ENCODE data around the gene PPP1R9A.

The PPP1R9A gene

GRCh38 chr7:95229301-95229700 lies 321.9 kb downstream of the PPP1R9A start:
- H2AFZ ChIP-seq (ENCODE audit: low read length) = no peak overlapping the region
- H3K4me2 ChIP-seq (ENCODE audit: insufficient read depth, low read length, poor library complexity, severe bottlenecking) = no peak overlapping the region
- no peak overlapping the region for H3K9ac ChIP-seq (ENCODE audit: low read depth, low read length, poor library complexity)
- no peak overlapping the region for H4K91ac ChIP-seq (ENCODE audit: low read depth, low read length, poor library complexity)
- H2BK5ac ChIP-seq (ENCODE audit: low read length) = no peak overlapping the region
- H3K27me3 ChIP-seq (ENCODE audit: control insufficient read depth in 3 of 3, insufficient read depth in 3 of 3, low read depth in 1 of 3, low read length in 3 of 3) = no peaks in the 10 kb centered on the region
- no peak overlapping the region for H3K23ac ChIP-seq (ENCODE audit: low read depth, low read length, poor library complexity)
- H3K36me3 ChIP-seq (replicated peaks in 1 of 2; ENCODE audit: control insufficient read depth in 2 of 2, insufficient read depth in 2 of 2, low read length in 2 of 2) = no peaks in the 10 kb centered on the region
- no peak overlapping the region for H4K8ac ChIP-seq (ENCODE audit: low read depth, low read length)
- H2BK12ac ChIP-seq (ENCODE audit: low read length) = no peak overlapping the region
- H3K79me1 ChIP-seq (ENCODE audit: low read depth, low read length) = no peaks in the 10 kb centered on the region
- no CpG with 5 or more reads among the region's 5 CpGs for WGBS, 2 donors (ENCODE audit: extremely low coverage in 2 of 2, insufficient read length in 2 of 2, insufficient replicate concordance in 1 of 2)
- peaks cover 0 to 5% of the 10 kb centered on the region in 2 donors for H3K4me1 ChIP-seq (ENCODE audit: control insufficient read depth in 2 of 2, insufficient read depth in 1 of 2, low read depth in 1 of 2, low read length in 2 of 2)
- no peak overlapping the region for H2BK15ac ChIP-seq (ENCODE audit: low read length)
- H2AK5ac ChIP-seq (ENCODE audit: low read depth, low read length) = peak overlapping the region; percentile 19
- H2BK120ac ChIP-seq (ENCODE audit: low read depth, low read length) = no peak overlapping the region
- H3K27ac ChIP-seq (replicated peaks; ENCODE audit: low read length) = no peak overlapping the region
- H3K4me3 ChIP-seq (ENCODE audit: low read length in 2 of 2) = no peak overlapping the region
- H3K4ac ChIP-seq (ENCODE audit: low read length) = no peak overlapping the region
- DNase-seq (ENCODE audit: low spot score) = no peak
- no peak overlapping the region for H3K18ac ChIP-seq (ENCODE audit: low read length)
- H3K14ac ChIP-seq (ENCODE audit: low read length) = no peak overlapping the region
- H3K9me3 ChIP-seq (replicated peaks in 1 of 2; ENCODE audit: control insufficient read depth in 2 of 2, insufficient read depth in 1 of 2, low read depth in 1 of 2, low read length in 2 of 2) = peaks cover 0 to 2% of the 10 kb centered on the region in 2 donors

- Histone ChIP-seq H3K4ac (ENCODE audit: low read length) (no peak overlapping the region), H2AK5ac (ENCODE audit: low read depth, low read length) (no peak overlapping the region), H3K23ac (ENCODE audit: low read depth, low read length, poor library complexity) (no peak overlapping the region), H4K91ac (ENCODE audit: low read depth, low read length, poor library complexity) (no peak overlapping the region), H3K79me1 (ENCODE audit: low read depth, low read length) (no peaks in the 10 kb centered on the region), H2BK5ac (ENCODE audit: low read length) (no peak overlapping the region), H3K9ac (ENCODE audit: low read depth, low read length, poor library complexity) (no peak overlapping the region), H3K27ac (replicated peaks; ENCODE audit: low read length) (no peak overlapping the region), H4K8ac (ENCODE audit: low read depth, low read length) (no peak overlapping the region), H3K14ac (ENCODE audit: low read length) (no peak overlapping the region), H3K18ac (ENCODE audit: low read length) (no peak overlapping the region), H2AFZ (ENCODE audit: low read length) (no peak overlapping the region), H3K4me1 (ENCODE audit: control insufficient read depth in 2 of 2, insufficient read depth in 1 of 2, low read depth in 1 of 2, low read length in 2 of 2) (peaks cover 0 to 2% of the 10 kb centered on the region in 2 donors), H3K9me3 (replicated peaks in 1 of 2; ENCODE audit: control insufficient read depth in 2 of 2, insufficient read depth in 1 of 2, low read depth in 1 of 2, low read length in 2 of 2) (no peaks in the 10 kb centered on the region), H3K4me3 (ENCODE audit: low read length in 2 of 2) (no peak overlapping the region), H2BK12ac (ENCODE audit: low read length) (no peak overlapping the region), H3K27me3 (ENCODE audit: control insufficient read depth in 3 of 3, insufficient read depth in 3 of 3, low read depth in 1 of 3, low read length in 3 of 3) (no peaks in the 10 kb centered on the region), H2BK15ac (ENCODE audit: low read length) (no peak overlapping the region), H3K36me3 (replicated peaks in 1 of 2; ENCODE audit: control insufficient read depth in 2 of 2, insufficient read depth in 2 of 2, low read length in 2 of 2) (no peaks in the 10 kb centered on the region), H2BK120ac (ENCODE audit: low read depth, low read length) (no peak overlapping the region), H3K4me2 (ENCODE audit: insufficient read depth, low read length, poor library complexity, severe bottlenecking) (no peak overlapping the region)
- no peak for DNase-seq (ENCODE audit: low spot score)
- no CpG with 5 or more reads among the region's 3 CpGs for WGBS, 2 donors (ENCODE audit: extremely low coverage in 2 of 2, insufficient read length in 2 of 2, insufficient replicate concordance in 1 of 2)
These were observed 331.0 kb downstream of the PPP1R9A start for GRCh38 chr7:95238252-95238943.

- no peak overlapping the region for H4K91ac ChIP-seq (ENCODE audit: low read depth, low read length, poor library complexity)
- H4K8ac ChIP-seq (ENCODE audit: low read depth, low read length) = no peak overlapping the region
- no peak overlapping the region for H3K4me2 ChIP-seq (ENCODE audit: insufficient read depth, low read length, poor library complexity, severe bottlenecking)
- H3K9ac ChIP-seq (ENCODE audit: low read depth, low read length, poor library complexity) = no peak overlapping the region
- H3K27ac ChIP-seq (replicated peaks; ENCODE audit: low read length) = no peak overlapping the region
- H2BK5ac ChIP-seq (ENCODE audit: low read length) = no peak overlapping the region
- H3K27me3 ChIP-seq (ENCODE audit: control insufficient read depth in 3 of 3, insufficient read depth in 3 of 3, low read depth in 1 of 3, low read length in 3 of 3) = no peaks in the 10 kb centered on the region
- H3K4ac ChIP-seq (ENCODE audit: low read length) = no peak overlapping the region
- no CpG with 5 or more reads among the region's 1 CpG for WGBS, 2 donors (ENCODE audit: extremely low coverage in 2 of 2, insufficient read length in 2 of 2, insufficient replicate concordance in 1 of 2)
- no peak for DNase-seq (ENCODE audit: low spot score)
- H3K79me1 ChIP-seq (ENCODE audit: low read depth, low read length) = no peaks in the 10 kb centered on the region
- no peak overlapping the region for H3K18ac ChIP-seq (ENCODE audit: low read length)
- no peak overlapping the region for H3K4me3 ChIP-seq (ENCODE audit: low read length in 2 of 2)
- H2AK5ac ChIP-seq (ENCODE audit: low read depth, low read length) = no peak overlapping the region
- H3K9me3 ChIP-seq (replicated peaks in 1 of 2; ENCODE audit: control insufficient read depth in 2 of 2, insufficient read depth in 1 of 2, low read depth in 1 of 2, low read length in 2 of 2) = no peaks in the 10 kb centered on the region
- H2BK120ac ChIP-seq (ENCODE audit: low read depth, low read length) = no peak overlapping the region
- H3K23ac ChIP-seq (ENCODE audit: low read depth, low read length, poor library complexity) = no peak overlapping the region
- H3K14ac ChIP-seq (ENCODE audit: low read length) = no peak overlapping the region
- no peak overlapping the region for H2AFZ ChIP-seq (ENCODE audit: low read length)
- no peak overlapping the region for H2BK15ac ChIP-seq (ENCODE audit: low read length)
- H2BK12ac ChIP-seq (ENCODE audit: low read length) = no peak overlapping the region
- no peaks in the 10 kb centered on the region for H3K36me3 ChIP-seq (replicated peaks in 1 of 2; ENCODE audit: control insufficient read depth in 2 of 2, insufficient read depth in 2 of 2, low read length in 2 of 2)
- peaks cover 0 to 2% of the 10 kb centered on the region in 2 donors for H3K4me1 ChIP-seq (ENCODE audit: control insufficient read depth in 2 of 2, insufficient read depth in 1 of 2, low read depth in 1 of 2, low read length in 2 of 2)
These were observed 333.5 kb downstream of the PPP1R9A start for GRCh38 chr7:95240921-95241320.

- H3K4me3 ChIP-seq (ENCODE audit: low read length in 2 of 2) = no peak overlapping the region
- H2BK120ac ChIP-seq (ENCODE audit: low read depth, low read length) = no peak overlapping the region
- H3K4ac ChIP-seq (ENCODE audit: low read length) = no peak overlapping the region
- H3K4me1 ChIP-seq (ENCODE audit: control insufficient read depth in 2 of 2, insufficient read depth in 1 of 2, low read depth in 1 of 2, low read length in 2 of 2) = peaks cover 2 to 3% of the 10 kb centered on the region in 2 donors
- H4K91ac ChIP-seq (ENCODE audit: low read depth, low read length, poor library complexity) = no peak overlapping the region
- no peak for DNase-seq (ENCODE audit: low spot score)
- H3K4me2 ChIP-seq (ENCODE audit: insufficient read depth, low read length, poor library complexity, severe bottlenecking) = no peak overlapping the region
- no peak overlapping the region for H2BK5ac ChIP-seq (ENCODE audit: low read length)
- no peak overlapping the region for H3K23ac ChIP-seq (ENCODE audit: low read depth, low read length, poor library complexity)
- H3K36me3 ChIP-seq (replicated peaks in 1 of 2; ENCODE audit: control insufficient read depth in 2 of 2, insufficient read depth in 2 of 2, low read length in 2 of 2) = no peaks in the 10 kb centered on the region
- no peaks in the 10 kb centered on the region for H3K27me3 ChIP-seq (ENCODE audit: control insufficient read depth in 3 of 3, insufficient read depth in 3 of 3, low read depth in 1 of 3, low read length in 3 of 3)
- no peak overlapping the region for H3K27ac ChIP-seq (replicated peaks; ENCODE audit: low read length)
- no peak overlapping the region for H2AK5ac ChIP-seq (ENCODE audit: low read depth, low read length)
- no peak overlapping the region for H3K9ac ChIP-seq (ENCODE audit: low read depth, low read length, poor library complexity)
- no peak overlapping the region for H2AFZ ChIP-seq (ENCODE audit: low read length)
- WGBS, 2 donors (ENCODE audit: extremely low coverage in 2 of 2, insufficient read length in 2 of 2, insufficient replicate concordance in 1 of 2) = no CpG with 5 or more reads among the region's 2 CpGs
- no peak overlapping the region for H4K8ac ChIP-seq (ENCODE audit: low read depth, low read length)
- no peak overlapping the region for H2BK12ac ChIP-seq (ENCODE audit: low read length)
- no peaks in the 10 kb centered on the region for H3K79me1 ChIP-seq (ENCODE audit: low read depth, low read length)
- no peak overlapping the region for H3K14ac ChIP-seq (ENCODE audit: low read length)
- no peak overlapping the region for H2BK15ac ChIP-seq (ENCODE audit: low read length)
- no peaks in the 10 kb centered on the region for H3K9me3 ChIP-seq (replicated peaks in 1 of 2; ENCODE audit: control insufficient read depth in 2 of 2, insufficient read depth in 1 of 2, low read depth in 1 of 2, low read length in 2 of 2)
- H3K18ac ChIP-seq (ENCODE audit: low read length) = no peak overlapping the region
These were observed 334.9 kb downstream of the PPP1R9A start for GRCh38 chr7:95242266-95242665.
